Type B pancreatic cell (in vitro differentiated cells): Measurements from ENCODE around the gene HEBP1. TPM values are rescaled to one million over a fixed set of nuclear protein-coding genes. Genes with fewer than 3 reads are reported as not detected.
A peak's percentile ranks its signal among the peaks of the same experiment; 100 is the strongest.

ENCODE experiments used
- DNase-seq: peaks from one replicate; pipeline ENCODE4 v3.0.0; 2021; ENCODE audit warnings: mixed read lengths; ENCODE audit not compliant: unreplicated experiment; ENCODE audit errors: extremely low spot score
- H3K27ac Mint-ChIP-seq: 2 replicates; pipeline ENCODE4 v1.8.0; 2021; ENCODE audit warnings: mild to moderate bottlenecking, mixed read lengths
- H3K27me3 Mint-ChIP-seq: 2 replicates; pipeline ENCODE4 v1.8.0; 2021; ENCODE audit warnings: mixed read lengths
- H3K36me3 Mint-ChIP-seq: 2 replicates; pipeline ENCODE4 v1.8.0; 2021; ENCODE audit warnings: mixed read lengths
- H3K4me1 Mint-ChIP-seq: one replicate; pipeline ENCODE4 v1.8.0; 2021; ENCODE audit warnings: mixed read lengths; ENCODE audit not compliant: unreplicated experiment
- H3K4me3 Mint-ChIP-seq: 2 replicates; pipeline ENCODE4 v1.8.0; 2021; ENCODE audit warnings: mild to moderate bottlenecking, mixed read lengths
- H3K9me3 Mint-ChIP-seq: 2 replicates; pipeline ENCODE4 v1.8.0; 2021; ENCODE audit warnings: mixed read lengths
- CTCF ChIP-seq: fragments of 200-600 bp; sonication (generic); conservative IDR thresholded peaks from 2 replicates; pipeline ENCODE4 v1.5.0; 2021; ENCODE audit warnings: antibody characterized with exemption, mild to moderate bottlenecking
- total RNA-seq: library from RNA; stranded (reverse); gene quantifications from 2 replicates; pipeline ENCODE4 v1.2.1, GENCODE V29; 2021; ENCODE audit warnings: low replicate concordance

HEBP1 gene
- total RNA-seq, 1 donor from 2014 or later: 66.4 TPM

GRCh38 chr12:13027508-13027907, 27.4 kb upstream of the HEBP1 start:
- no peaks in the 10 kb centered on the region for H3K9me3 Mint-ChIP-seq
- DNase-seq: no peak
- H3K4me3 Mint-ChIP-seq: no peak overlapping the region
- H3K36me3 Mint-ChIP-seq: peaks cover 3% of the 10 kb centered on the region
- H3K27ac Mint-ChIP-seq: no peak overlapping the region
- TF ChIP-seq CTCF: no peak
- no peaks in the 10 kb centered on the region for H3K4me1 Mint-ChIP-seq
- peaks cover 9% of the 10 kb centered on the region for H3K27me3 Mint-ChIP-seq

GRCh38 chr12:13027032-13027431, 27.0 kb upstream of the HEBP1 start:
- Mint-ChIP-seq H3K36me3 (peaks cover 3% of the 10 kb centered on the region), H3K4me1 (no peaks in the 10 kb centered on the region), H3K27me3 (peaks cover 9% of the 10 kb centered on the region), H3K9me3 (no peaks in the 10 kb centered on the region), H3K4me3 (no peak overlapping the region), H3K27ac (no peak overlapping the region)
- TF ChIP-seq CTCF: no peak
- no peak for DNase-seq

GRCh38 chr12:13026286-13026685, 26.2 kb upstream of the HEBP1 start:
- peaks cover 9% of the 10 kb centered on the region for H3K27me3 Mint-ChIP-seq
- no peaks in the 10 kb centered on the region for H3K4me1 Mint-ChIP-seq
- DNase-seq: no peak
- H3K9me3 Mint-ChIP-seq: no peaks in the 10 kb centered on the region
- H3K27ac Mint-ChIP-seq: no peak overlapping the region
- no peak overlapping the region for H3K4me3 Mint-ChIP-seq
- peaks cover 3% of the 10 kb centered on the region for H3K36me3 Mint-ChIP-seq
- TF ChIP-seq CTCF: no peak

GRCh38 chr12:13024531-13024916, 24.5 kb upstream of the HEBP1 start:
- H3K36me3 Mint-ChIP-seq: peaks cover 3% of the 10 kb centered on the region
- DNase-seq: no peak
- no peak for TF ChIP-seq CTCF
- H3K27ac Mint-ChIP-seq: no peak overlapping the region
- H3K27me3 Mint-ChIP-seq: peaks cover 6% of the 10 kb centered on the region
- no peaks in the 10 kb centered on the region for H3K4me1 Mint-ChIP-seq
- H3K4me3 Mint-ChIP-seq: no peak overlapping the region
- no peaks in the 10 kb centered on the region for H3K9me3 Mint-ChIP-seq

- H3K9me3 Mint-ChIP-seq: no peaks in the 10 kb centered on the region
- TF ChIP-seq CTCF: peak; percentile 41
- peaks cover 3% of the 10 kb centered on the region for H3K36me3 Mint-ChIP-seq
- H3K4me1 Mint-ChIP-seq: no peaks in the 10 kb centered on the region
- H3K27ac Mint-ChIP-seq: no peak overlapping the region
- DNase-seq: no peak
- H3K4me3 Mint-ChIP-seq: no peak overlapping the region
- H3K27me3 Mint-ChIP-seq: peaks cover 4% of the 10 kb centered on the region
These were observed 23.9 kb upstream of the HEBP1 start for GRCh38 chr12:13023811-13024530.
